HG03432 (cell line): Measurements from ENCODE around the gene HPCA.

Source experiments
- ATAC-seq: cut with Tn5 transposase; IDR thresholded peaks from one replicate; pipeline ENCODE4 v1.9.1; 2021; ENCODE audit warnings: mild to moderate bottlenecking, moderate library complexity; ENCODE audit not compliant: unreplicated experiment

The HPCA gene

GRCh38 chr1:32928285-32928684 is 42.0 kb downstream of the HPCA start:
- no peak for ATAC-seq

GRCh38 chr1:32928715-32929114 is 42.4 kb downstream of the HPCA start:
- ATAC-seq: no peak

DNA sequence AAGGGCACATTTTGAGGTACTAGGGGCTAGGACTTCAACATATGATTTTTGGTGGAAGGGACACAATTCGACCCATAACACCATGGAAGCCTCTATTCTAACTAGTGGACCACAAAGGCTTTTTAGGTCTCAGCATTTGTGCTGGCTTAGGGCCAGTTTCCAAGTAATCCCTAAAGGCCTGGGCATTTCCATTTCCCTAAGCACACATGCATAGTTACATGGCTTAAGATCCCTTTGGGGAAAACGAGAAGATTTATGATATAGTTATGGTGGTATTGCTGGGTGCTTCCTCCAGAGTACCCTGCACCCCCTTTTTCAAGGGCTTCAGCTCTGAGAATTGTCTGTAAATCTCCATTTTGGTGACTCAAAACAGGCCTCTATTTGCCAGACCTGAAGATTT is 43.1 kb downstream of the HPCA start:
- ATAC-seq: no peak

DNA sequence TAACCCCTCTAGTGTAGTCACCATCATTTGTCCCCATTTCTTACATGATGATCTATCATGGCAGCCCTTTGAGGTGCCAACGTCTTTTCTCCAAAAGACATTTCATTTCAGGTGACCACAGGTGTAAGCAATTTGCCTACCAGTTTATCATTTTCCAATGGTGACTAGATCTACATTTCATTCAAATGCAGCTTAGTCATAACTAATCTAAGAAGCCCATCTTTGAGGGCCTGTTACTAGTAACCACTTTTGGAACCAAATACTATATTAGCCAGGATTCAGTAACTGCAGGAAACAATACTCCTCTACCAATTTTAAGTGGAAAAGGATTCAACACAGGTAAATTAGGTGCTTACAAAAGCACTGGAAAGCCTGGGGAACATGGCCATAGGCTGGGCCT is 45.5 kb downstream of the HPCA start:
- no peak for ATAC-seq

DNA sequence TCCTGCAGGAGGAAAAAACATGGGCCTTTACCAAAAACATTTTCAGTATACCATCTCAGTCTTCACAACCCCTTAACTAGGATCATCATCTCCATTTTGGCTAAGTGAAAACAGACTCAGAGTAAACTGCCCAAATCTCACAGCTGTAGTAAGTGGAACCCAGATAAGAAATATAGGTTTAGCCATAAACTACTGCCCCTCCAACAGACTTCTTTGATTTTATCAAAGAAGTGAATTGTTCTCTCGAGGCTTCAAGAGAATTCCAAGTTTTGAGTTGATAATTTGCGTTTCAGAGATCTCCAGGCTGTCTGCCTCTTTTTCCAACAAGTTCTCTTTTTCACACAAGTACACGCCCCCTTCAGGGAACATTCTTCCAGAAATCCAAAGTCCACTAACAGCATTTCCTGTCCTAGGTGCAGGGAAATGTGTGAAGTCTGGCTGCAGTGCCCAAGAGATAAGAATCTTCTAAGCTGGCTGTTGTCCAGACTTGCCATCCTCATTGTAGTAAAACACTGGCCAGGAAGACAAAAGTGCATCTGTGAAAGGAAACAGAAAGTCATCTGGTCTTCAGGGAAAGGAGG is 47.5 kb downstream of the HPCA start:
- no peak for ATAC-seq

- ATAC-seq: no peak
These were observed 48.2 kb downstream of the HPCA start for GRCh38 chr1:32934535-32934934.

DNA sequence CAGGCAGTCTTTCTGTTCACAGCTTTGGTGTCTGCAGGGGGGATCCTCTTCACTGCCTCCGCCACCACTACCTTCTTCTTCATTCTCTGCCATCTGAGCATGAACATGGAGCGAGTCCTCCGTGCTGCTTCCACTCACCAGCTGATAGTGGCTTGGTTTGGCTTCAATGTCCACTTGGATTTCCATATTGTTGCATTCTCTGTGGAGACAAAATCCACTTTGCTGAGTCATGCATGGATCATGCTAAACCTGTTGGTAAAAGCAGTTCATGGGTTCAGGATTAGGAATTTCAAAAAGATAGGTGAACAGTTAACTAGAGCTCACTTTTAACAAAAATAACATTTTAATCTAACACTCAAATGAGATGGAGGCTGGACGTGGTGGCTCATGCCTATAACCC is 50.8 kb downstream of the HPCA start:
- no peak for ATAC-seq

DNA sequence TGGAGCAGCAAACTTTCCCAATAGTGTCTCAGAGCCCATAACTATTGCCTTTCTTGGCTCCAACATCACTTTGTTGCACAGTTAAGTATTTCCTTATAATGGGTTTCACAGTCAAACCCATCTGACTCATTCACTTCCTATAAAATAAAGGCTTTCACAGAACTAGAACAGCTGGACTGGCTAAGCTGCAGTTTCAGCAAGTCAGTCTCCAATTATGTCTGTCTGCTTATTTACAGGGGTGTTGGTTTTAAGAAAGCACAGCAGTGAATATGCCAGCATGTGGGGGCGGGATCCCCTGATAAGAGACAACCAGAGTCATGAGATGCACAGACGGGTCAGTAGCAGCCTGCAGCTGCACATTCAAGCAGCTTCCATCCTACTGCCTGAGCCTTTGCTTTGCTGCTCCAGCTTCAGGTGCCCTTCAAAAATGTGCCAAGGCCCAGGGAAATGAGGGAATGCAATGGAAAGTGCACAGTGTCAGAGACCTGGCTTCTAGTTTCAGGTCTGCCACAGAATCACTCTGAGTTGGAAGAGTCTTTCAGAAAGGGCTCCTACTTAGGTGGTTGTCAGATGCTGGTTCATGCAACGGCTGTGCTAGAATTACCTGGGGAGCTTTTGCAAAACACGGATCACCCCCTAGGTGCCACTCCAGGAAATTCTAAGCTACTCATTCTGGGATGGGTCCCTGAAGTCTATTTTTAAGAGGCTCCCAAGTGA is 53.5 kb downstream of the HPCA start:
- no peak for ATAC-seq

- ATAC-seq: no peak
These were observed 57.9 kb downstream of the HPCA start for GRCh38 chr1:32944180-32944579.
